ENCODE data around the gene ENTHD1.

The ENTHD1 gene

DNA sequence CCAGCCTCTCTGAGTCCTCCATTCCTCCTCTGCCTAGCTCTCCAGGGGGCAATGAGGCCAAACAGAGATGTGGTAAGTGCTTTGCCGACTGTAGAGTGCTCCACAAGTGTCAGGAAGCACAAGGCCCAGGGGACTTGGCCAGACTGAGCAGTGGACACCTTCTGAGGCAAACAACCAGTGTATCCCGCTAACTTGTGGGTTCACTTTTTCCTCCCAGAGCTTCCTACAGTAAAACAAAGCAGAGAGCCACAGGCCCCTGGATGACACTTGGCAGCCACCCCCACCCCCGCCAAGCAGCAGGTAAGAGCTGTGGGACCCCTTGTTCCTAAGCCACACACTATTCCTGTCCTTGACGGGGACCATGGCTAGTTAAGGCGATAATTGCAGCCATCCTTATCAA is 162.1 kb downstream of the ENTHD1 start:
- TF ChIP-seq, protein P1, sequence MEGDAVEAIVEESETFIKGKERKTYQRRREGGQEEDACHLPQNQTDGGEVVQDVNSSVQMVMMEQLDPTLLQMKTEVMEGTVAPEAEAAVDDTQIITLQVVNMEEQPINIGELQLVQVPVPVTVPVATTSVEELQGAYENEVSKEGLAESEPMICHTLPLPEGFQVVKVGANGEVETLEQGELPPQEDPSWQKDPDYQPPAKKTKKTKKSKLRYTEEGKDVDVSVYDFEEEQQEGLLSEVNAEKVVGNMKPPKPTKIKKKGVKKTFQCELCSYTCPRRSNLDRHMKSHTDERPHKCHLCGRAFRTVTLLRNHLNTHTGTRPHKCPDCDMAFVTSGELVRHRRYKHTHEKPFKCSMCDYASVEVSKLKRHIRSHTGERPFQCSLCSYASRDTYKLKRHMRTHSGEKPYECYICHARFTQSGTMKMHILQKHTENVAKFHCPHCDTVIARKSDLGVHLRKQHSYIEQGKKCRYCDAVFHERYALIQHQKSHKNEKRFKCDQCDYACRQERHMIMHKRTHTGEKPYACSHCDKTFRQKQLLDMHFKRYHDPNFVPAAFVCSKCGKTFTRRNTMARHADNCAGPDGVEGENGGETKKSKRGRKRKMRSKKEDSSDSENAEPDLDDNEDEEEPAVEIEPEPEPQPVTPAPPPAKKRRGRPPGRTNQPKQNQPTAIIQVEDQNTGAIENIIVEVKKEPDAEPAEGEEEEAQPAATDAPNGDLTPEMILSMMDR (IDR thresholded peaks at IDR 0.05; ENCODE audit: insufficient read depth, low read depth, low read length, missing control alignments) = no peak
- no peak overlapping the region for H3K4me3 ChIP-seq (ENCODE audit: low read depth, low read length)
- no peak for DNase-seq (ENCODE audit: low read depth)

DNA sequence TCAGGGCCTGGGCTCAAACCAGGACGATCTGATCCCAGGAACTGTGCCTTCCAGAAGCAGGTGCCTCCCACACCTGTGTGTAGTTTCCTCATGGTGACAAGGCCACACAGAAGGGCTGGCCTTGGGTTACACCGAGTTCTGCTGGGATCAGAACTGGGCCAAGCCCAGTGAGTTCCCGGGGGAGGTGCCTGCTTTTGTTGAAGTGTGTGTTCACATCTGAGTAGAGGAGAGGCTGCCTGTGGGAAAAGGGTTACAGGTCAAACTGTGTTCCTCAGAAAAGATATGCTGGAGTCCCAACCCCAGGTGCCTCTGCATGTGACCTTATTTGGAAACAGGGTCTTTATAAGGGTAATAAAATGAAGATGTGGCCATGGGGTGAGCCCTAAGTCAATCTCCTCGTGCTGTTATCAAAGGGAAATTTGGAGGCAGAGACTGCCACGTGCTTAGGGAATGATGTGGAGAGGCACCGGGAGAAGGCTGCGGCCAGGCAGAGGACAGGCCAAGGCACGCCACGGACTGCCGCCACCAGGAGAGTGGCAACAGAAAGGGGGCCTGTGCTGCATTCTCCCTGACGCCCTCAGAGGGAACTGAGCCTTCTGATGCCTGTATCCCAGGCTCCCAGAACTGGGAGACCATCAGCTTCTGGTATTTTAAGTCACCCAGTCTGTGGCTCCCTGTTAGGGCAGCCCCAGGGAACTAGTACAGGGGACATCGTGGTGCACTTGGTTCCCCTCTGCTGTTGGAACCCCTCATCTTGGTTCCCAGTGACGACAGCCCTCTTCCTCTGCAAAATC is 164.2 kb downstream of the ENTHD1 start:
- H3K4me3 ChIP-seq (ENCODE audit: low read depth, low read length) = no peak overlapping the region

DNA sequence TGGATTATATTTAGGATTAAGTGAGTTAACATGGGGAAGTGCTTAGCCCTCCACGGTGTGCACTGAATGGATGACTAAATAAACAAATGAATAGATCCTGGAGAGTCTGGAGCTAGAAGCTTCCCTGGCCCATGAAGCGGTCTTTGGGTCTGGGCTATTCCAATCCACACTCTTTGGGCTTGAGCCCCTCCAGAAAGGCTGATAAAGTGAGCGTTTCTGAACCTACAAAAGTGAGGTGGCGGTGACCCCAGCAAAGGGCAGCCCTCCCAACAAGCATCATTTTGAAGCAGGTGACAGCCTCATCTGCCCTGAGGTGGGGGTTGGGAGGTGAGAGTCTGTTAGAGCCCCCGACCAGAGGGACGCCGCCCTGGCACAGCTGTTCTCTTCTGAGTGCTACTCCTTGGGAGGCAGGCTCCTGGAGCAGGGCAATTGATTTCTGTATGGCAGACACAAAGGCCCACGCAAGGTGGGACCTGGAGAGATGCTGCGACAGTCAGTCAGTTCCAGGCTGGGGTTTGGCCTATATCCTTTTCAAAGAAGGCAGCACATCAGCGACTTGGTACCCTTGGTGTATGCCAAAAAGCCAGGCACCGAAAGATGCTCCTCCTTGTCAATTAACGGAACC is 165.2 kb downstream of the ENTHD1 start:
- TF ChIP-seq, protein P1 (IDR thresholded peaks at IDR 0.05; ENCODE audit: insufficient read depth, low read depth, low read length, missing control alignments) = no peak
- H3K4me3 ChIP-seq (ENCODE audit: low read depth, low read length) = no peak overlapping the region
- DNase-seq (ENCODE audit: low read depth) = no peak

More for the DNA sequence above, 164.2 kb downstream of the ENTHD1 start:
- DNase-seq (ENCODE audit: low read depth) = no peak
- TF ChIP-seq, protein P1 (IDR thresholded peaks at IDR 0.05; ENCODE audit: insufficient read depth, low read depth, low read length, missing control alignments) = no peak

DNA sequence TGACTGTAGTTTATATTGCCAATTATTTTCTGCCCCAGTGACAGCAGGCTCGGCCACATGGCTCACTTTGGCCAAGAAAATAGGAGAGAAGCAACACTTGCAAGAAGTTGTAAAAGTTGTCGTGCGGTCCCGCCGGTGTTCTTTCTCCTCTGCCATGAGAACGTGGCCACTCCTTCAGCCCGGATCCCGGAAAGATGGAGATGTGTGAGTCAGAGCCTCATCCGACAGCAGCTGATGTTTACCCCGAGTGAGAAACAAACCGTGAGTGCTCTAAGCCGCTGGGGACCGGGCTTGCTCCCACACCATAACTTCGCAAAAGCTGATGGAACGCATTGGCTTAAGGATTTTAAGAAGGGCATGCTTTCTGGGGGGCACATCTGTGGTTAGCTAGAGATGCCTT is 166.0 kb downstream of the ENTHD1 start:
- no peak overlapping the region for H3K4me3 ChIP-seq (ENCODE audit: low read depth, low read length)
- TF ChIP-seq, protein P1 (IDR thresholded peaks at IDR 0.05; ENCODE audit: insufficient read depth, low read depth, low read length, missing control alignments) = no peak
- no peak for DNase-seq (ENCODE audit: low read depth)

DNA sequence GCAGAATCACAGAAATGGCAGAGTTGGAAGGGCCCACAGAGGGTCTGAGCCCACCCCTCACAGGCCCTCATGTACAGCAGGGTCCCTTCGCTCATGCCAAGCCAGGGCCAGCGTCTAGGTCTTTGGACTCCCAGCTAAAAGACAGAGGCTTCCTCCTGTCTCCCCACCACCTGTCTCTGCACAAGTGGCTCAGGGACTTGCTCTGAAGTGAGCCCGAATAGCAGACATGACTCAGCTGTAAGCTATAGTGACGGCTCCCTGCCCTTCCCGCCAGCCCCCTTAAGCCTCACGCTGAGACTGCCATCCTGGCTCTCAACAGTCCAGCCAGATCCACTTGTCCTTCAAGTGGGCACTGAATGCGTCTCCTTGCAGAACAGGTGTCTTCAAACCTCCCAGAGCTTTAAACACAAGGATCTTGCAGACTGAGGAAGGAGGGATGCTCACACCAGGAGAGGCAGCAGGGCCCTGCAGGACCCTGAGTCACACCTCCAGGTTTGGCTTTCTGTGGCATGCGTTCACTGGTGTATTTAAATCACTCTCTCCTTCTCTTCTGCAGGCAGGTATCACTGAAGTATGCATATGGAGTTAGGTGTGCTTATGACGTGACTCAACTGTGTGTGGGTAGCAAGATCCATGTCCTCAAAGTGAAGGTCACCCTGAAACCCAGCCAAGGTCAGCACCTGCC is 168.1 kb downstream of the ENTHD1 start:
- DNase-seq (ENCODE audit: low read depth) = no peak
- no peak overlapping the region for H3K4me3 ChIP-seq (ENCODE audit: low read depth, low read length)
- TF ChIP-seq, protein P1 (IDR thresholded peaks at IDR 0.05; ENCODE audit: insufficient read depth, low read depth, low read length, missing control alignments) = no peak

DNA sequence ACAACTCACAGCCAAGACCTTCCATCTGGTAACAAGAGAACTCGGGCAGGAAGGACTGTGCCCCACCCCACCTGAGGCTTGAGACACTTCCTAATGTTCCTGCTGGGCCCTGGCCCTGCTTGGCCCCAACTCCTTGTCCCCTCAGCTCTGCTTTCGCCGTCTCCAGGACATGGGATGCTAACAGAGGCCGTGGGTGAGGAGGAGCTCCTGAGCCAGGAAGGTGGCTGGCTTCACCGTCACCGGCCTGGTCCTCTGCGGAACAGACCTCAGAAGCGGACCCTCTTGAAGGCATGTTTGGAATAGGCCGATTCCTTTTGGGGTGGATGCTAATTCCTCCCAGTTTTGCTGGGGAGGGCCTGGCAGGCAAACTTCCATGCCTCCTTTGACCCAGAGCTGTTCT is 168.7 kb downstream of the ENTHD1 start:
- DNase-seq (ENCODE audit: low read depth) = no peak
- no peak overlapping the region for H3K4me3 ChIP-seq (ENCODE audit: low read depth, low read length)
- TF ChIP-seq, protein P1 (IDR thresholded peaks at IDR 0.05; ENCODE audit: insufficient read depth, low read depth, low read length, missing control alignments) = no peak
